Measurements from ENCODE around the gene ADGRV1. TPM values are rescaled to one million over a fixed set of nuclear protein-coding genes. Genes with fewer than 3 reads are reported as not detected.

The ADGRV1 gene
- total and polyA plus RNA-seq, 12 donors: 129 to 2,577 (median 695) TPM

DNA sequence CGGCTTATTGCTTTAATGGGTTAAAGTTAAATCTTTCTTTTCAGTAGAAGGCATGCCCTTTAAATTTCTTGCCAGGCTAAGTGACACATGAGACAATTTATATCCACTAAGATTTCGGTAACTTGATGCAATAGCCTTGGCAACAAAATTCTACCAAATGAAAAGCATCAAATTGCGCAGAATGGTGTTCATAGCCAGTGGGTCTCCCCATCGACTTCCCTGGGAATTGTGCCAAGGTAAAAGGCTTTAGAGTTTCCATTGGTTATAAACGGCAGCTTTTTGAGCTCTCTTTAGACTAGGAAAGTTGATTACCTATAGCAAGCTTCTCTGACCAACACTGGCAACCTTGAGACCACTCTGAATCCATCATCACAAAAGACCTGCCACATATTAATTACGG, 466.1 kb downstream of the ADGRV1 start:
- peak overlapping the region; percentile 50 to 91 (median 81) for H3K27ac ChIP-seq
- H3K4me3 ChIP-seq: peak overlapping the region in 1 of 4 donors; percentile 4
- 38 to 49% (median 44%) methylated on average over 6 of the region's 6 CpGs for WGBS, 4 donors
- peaks cover 62 to 68% of the 10 kb centered on the region in 2 donors for H3K4me1 ChIP-seq (replicated peaks in 1 of 2)
- peak; percentile 33 to 73 (median 67) for DNase-seq
- no peaks in the 10 kb centered on the region for H3K27me3 ChIP-seq
- H3K36me3 ChIP-seq (replicated peaks in 1 of 2): no peaks in the 10 kb centered on the region
- peak in 1 of 2 donors; percentile 30 for TF ChIP-seq POLR2A (IDR thresholded peaks at IDR 0.05)
- TF ChIP-seq, protein P1, sequence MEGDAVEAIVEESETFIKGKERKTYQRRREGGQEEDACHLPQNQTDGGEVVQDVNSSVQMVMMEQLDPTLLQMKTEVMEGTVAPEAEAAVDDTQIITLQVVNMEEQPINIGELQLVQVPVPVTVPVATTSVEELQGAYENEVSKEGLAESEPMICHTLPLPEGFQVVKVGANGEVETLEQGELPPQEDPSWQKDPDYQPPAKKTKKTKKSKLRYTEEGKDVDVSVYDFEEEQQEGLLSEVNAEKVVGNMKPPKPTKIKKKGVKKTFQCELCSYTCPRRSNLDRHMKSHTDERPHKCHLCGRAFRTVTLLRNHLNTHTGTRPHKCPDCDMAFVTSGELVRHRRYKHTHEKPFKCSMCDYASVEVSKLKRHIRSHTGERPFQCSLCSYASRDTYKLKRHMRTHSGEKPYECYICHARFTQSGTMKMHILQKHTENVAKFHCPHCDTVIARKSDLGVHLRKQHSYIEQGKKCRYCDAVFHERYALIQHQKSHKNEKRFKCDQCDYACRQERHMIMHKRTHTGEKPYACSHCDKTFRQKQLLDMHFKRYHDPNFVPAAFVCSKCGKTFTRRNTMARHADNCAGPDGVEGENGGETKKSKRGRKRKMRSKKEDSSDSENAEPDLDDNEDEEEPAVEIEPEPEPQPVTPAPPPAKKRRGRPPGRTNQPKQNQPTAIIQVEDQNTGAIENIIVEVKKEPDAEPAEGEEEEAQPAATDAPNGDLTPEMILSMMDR (IDR thresholded peaks at IDR 0.05): no peak
- H3K9me3 ChIP-seq (replicated peaks in 1 of 3): peaks cover 0 to 2% (median 0%) of the 10 kb centered on the region in 3 donors
- intact Hi-C loops (cut with DNase I): no loop called here

DNA sequence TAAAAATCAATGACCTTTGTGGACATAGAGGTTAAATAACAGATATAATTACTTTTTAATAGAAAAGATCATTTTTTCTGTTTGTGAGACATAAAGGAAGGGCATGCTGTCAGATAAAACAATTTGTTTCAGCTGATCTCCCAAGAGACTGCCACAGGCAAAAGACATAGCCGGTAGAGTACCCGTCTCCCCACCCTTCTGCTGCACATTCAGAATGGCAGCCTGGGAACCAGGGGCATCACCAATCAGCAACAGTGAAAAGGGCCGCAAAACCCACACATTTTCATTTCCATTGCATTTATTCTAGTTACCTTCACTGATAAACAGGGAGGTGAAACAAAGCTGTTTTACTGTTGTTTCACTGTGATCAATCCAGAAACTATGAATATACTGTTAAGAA, 466.9 kb downstream of the ADGRV1 start:
- peaks cover 0 to 4% (median 4%) of the 10 kb centered on the region in 3 donors for H3K9me3 ChIP-seq (replicated peaks in 1 of 3)
- no peaks in the 10 kb centered on the region for H3K27me3 ChIP-seq
- peaks cover 62 to 75% of the 10 kb centered on the region in 2 donors for H3K4me1 ChIP-seq (replicated peaks in 1 of 2)
- no peak for DNase-seq
- peak overlapping the region in 1 of 4 donors; percentile 4 for H3K4me3 ChIP-seq
- TF ChIP-seq POLR2A (IDR thresholded peaks at IDR 0.05): no peak
- TF ChIP-seq, protein P1 (IDR thresholded peaks at IDR 0.05): no peak
- 65 to 73% (median 69%) methylated on average over 3 of the region's 3 CpGs for WGBS, 4 donors
- no peaks in the 10 kb centered on the region for H3K36me3 ChIP-seq (replicated peaks in 1 of 2)
- intact Hi-C loops (cut with DNase I): no loop called here
- H3K27ac ChIP-seq: peak overlapping the region; percentile 50 to 91 (median 81)

DNA sequence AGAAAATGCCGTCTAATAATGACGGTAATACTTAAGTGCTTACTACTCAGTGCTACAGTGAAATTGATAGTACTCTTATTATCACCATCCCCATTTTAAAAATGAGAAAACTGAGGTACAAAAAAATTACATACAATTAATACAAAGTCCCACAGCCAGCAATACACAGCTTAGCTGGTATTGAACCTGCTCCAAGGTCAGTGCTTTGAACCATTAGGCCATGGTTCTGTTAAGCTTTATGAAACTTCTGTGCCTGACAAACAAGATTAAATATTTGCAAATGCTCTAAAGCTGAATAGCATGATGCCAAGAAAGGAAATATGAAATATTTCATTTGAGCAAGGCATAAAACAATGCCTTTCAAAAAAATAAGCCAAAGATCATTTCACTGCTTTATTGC, 467.4 kb downstream of the ADGRV1 start:
- Histone ChIP-seq H3K9me3 (replicated peaks in 1 of 3) (peaks cover 0 to 4% (median 4%) of the 10 kb centered on the region in 3 donors), H3K4me1 (replicated peaks in 1 of 2) (peaks cover 62 to 78% of the 10 kb centered on the region in 2 donors), H3K27me3 (no peaks in the 10 kb centered on the region), H3K4me3 (no peak overlapping the region), H3K27ac (peak overlapping the region; percentile 50 to 91 (median 81)), H3K36me3 (replicated peaks in 1 of 2) (no peaks in the 10 kb centered on the region)
- TF ChIP-seq, protein P1 (IDR thresholded peaks at IDR 0.05): no peak
- TF ChIP-seq POLR2A (IDR thresholded peaks at IDR 0.05): no peak
- intact Hi-C loops (cut with DNase I): no loop called here
- 50 to 83% (median 79%) methylated on average over 2 of the region's 2 CpGs for WGBS, 4 donors
- DNase-seq: no peak

DNA sequence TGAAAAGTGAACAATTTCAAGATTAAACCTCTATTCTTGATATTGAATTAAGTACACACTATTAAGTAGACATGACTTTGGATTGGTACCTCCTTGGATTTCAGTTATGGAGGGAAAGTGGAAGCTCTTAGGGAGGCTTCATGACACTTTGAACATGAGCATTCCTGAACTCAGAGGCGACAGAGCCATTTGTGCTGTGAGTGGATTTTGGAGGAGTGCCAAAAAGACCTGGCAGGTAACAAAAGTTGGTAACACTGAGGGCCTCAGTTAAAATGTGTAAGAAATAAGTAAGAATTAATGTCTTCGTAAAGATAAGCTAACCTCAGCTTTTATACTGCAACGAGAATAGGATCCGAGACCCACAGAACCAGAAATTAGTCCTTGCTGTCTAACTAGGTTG, 467.9 kb downstream of the ADGRV1 start:
- Histone ChIP-seq H3K9me3 (replicated peaks in 1 of 3) (peaks cover 0 to 4% (median 4%) of the 10 kb centered on the region in 3 donors), H3K4me3 (no peak overlapping the region), H3K27ac (peak overlapping the region in 4 of 5 donors; percentile 69 to 91 (median 82)), H3K36me3 (replicated peaks in 1 of 2) (no peaks in the 10 kb centered on the region), H3K27me3 (no peaks in the 10 kb centered on the region), H3K4me1 (replicated peaks in 1 of 2) (peaks cover 62 to 79% of the 10 kb centered on the region in 2 donors)
- 91 to 97% (median 95%) methylated on average over 4 of the region's 4 CpGs for WGBS, 4 donors
- intact Hi-C loops (cut with DNase I): no loop called here
- TF ChIP-seq, protein P1 (IDR thresholded peaks at IDR 0.05): no peak
- TF ChIP-seq POLR2A (IDR thresholded peaks at IDR 0.05): no peak
- DNase-seq: no peak
